ENCODE data around the gene TEN1. TPM values are rescaled to one million over a fixed set of nuclear protein-coding genes. Genes with fewer than 3 reads are reported as not detected.

The TEN1 gene
- total and polyA plus RNA-seq, 2 of the 13 experiments (the other 11 are each of a cell fraction or from before 2014, with no cell fraction given), result 18.0 to 21.3 TPM

- TF ChIP-seq, protein P1, sequence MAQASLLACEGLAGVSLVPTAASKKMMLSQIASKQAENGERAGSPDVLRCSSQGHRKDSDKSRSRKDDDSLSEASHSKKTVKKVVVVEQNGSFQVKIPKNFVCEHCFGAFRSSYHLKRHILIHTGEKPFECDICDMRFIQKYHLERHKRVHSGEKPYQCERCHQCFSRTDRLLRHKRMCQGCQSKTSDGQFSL (CRISPR knock-in tag; IDR thresholded peaks at IDR 0.05), result no peak
- TF ChIP-seq ZNF260 (CRISPR knock-in tag; IDR thresholded peaks at IDR 0.05; ENCODE audit: borderline replicate concordance, low read depth) (no peak), ZNF34 (CRISPR knock-in tag; IDR thresholded peaks at IDR 0.05; ENCODE audit: borderline replicate concordance) (no peak), ZNF282 (IDR thresholded peaks at IDR 0.05; ENCODE audit: partially characterized antibody) (no peak), ZSCAN31 (CRISPR knock-in tag; IDR thresholded peaks at IDR 0.05; ENCODE audit: low read depth) (no peak), ZNF672 (CRISPR knock-in tag; IDR thresholded peaks at IDR 0.05) (no peak), ZNF121 (CRISPR knock-in tag; IDR thresholded peaks at IDR 0.05) (peak; percentile 98), ZNF234 (CRISPR knock-in tag; conservative IDR thresholded peaks at IDR 0.05) (no peak), ZNF180 (CRISPR knock-in tag; IDR thresholded peaks at IDR 0.05; ENCODE audit: borderline replicate concordance, low read depth) (no peak), ZC3H4 (CRISPR knock-in tag; IDR thresholded peaks at IDR 0.05; ENCODE audit: borderline replicate concordance) (no peak), ZXDC (CRISPR knock-in tag; IDR thresholded peaks at IDR 0.05) (no peak), ADNP (CRISPR knock-in tag; IDR thresholded peaks at IDR 0.05) (0 out of 2 replicates have a peak, but pooled peaks have one; percentile 15), ZKSCAN1 (IDR thresholded peaks at IDR 0.05; ENCODE audit: low read length) (no peak), PHB2 (IDR thresholded peaks at IDR 0.05; ENCODE audit: partially characterized antibody) (no peak), DBP (CRISPR knock-in tag; IDR thresholded peaks at IDR 0.05; ENCODE audit: not compliant biosample characterization) (no peak), ZNF326 (CRISPR knock-in tag; IDR thresholded peaks at IDR 0.05; ENCODE audit: borderline replicate concordance) (no peak), ZNF281 (CRISPR knock-in tag; IDR thresholded peaks at IDR 0.05; ENCODE audit: borderline replicate concordance) (no peak), MAX (IDR thresholded peaks at IDR 0.05) (peak; percentile 71), NCOA1 (CRISPR knock-in tag; IDR thresholded peaks at IDR 0.05) (no peak)
- TF ChIP-seq, protein P2, sequence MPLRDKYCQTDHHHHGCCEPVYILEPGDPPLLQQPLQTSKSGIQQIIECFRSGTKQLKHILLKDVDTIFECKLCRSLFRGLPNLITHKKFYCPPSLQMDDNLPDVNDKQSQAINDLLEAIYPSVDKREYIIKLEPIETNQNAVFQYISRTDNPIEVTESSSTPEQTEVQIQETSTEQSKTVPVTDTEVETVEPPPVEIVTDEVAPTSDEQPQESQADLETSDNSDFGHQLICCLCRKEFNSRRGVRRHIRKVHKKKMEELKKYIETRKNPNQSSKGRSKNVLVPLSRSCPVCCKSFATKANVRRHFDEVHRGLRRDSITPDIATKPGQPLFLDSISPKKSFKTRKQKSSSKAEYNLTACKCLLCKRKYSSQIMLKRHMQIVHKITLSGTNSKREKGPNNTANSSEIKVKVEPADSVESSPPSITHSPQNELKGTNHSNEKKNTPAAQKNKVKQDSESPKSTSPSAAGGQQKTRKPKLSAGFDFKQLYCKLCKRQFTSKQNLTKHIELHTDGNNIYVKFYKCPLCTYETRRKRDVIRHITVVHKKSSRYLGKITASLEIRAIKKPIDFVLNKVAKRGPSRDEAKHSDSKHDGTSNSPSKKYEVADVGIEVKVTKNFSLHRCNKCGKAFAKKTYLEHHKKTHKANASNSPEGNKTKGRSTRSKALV (CRISPR knock-in tag; IDR thresholded peaks at IDR 0.05), result no peak
Observed at GRCh38 chr17:75998327-75998795, 19.3 kb downstream of the TEN1 start (continued).

Measured in HepG2 (cell line).